Measurements from ENCODE around the gene LRRC74A.

The LRRC74A gene

DNA sequence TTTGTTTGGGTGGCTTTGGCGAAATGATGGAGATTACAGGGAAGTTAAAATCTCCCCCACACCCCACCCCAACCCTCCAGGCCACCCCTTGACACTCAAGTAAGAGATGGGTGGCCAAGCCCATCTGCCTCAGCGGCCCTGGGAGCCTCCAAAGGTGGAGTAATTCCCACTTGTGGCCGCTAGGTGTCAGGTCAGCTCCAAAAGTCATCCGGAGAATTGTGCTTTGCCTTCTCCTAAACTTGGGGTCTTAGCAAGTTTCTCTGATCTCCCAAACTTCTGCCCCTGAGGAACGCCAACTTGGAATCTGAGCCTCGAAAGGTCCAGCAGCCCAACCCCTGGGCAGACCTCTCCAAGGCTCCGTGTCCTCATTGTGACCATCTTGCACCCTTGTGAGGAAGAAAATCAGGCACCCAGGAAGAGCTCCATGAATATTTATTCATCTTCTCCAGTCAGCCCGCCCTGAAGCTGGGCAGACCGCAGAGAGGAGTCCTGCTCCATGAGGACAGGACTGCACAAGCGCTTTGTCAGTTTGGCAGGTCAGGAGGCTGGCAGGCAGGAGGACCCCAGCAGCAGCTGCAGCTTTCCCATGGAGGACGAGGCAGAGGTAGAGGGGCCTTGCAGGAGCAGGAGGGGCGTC, 46.7 kb downstream of the LRRC74A start:
- TF ChIP-seq, protein P1, sequence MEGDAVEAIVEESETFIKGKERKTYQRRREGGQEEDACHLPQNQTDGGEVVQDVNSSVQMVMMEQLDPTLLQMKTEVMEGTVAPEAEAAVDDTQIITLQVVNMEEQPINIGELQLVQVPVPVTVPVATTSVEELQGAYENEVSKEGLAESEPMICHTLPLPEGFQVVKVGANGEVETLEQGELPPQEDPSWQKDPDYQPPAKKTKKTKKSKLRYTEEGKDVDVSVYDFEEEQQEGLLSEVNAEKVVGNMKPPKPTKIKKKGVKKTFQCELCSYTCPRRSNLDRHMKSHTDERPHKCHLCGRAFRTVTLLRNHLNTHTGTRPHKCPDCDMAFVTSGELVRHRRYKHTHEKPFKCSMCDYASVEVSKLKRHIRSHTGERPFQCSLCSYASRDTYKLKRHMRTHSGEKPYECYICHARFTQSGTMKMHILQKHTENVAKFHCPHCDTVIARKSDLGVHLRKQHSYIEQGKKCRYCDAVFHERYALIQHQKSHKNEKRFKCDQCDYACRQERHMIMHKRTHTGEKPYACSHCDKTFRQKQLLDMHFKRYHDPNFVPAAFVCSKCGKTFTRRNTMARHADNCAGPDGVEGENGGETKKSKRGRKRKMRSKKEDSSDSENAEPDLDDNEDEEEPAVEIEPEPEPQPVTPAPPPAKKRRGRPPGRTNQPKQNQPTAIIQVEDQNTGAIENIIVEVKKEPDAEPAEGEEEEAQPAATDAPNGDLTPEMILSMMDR (IDR thresholded peaks at IDR 0.05): peak; percentile 76
- Histone ChIP-seq H3K27ac (no peak overlapping the region), H3K4me3 (no peak overlapping the region)
- no peak for DNase-seq (ENCODE audit: low spot score)

DNA sequence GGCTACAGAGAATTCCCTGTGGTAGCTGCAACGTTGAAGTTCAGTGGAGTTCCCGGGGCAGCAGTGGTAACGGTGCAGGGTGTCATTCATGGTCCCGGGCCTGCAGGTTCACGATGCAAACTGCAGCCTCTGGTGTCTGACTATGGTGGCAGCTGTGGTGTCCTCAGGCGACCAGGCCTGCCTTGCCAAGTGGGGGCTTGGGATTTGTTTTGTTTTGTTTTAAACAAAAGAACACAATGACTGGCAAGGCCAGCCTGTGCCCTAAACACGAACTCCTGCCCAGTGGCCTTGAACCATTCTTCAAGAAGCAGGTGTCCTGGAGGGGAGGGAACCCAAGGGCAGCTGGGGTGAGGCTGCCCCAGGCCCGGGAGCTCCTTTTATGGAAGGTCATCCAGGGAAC, 48.5 kb downstream of the LRRC74A start:
- TF ChIP-seq, protein P1 (IDR thresholded peaks at IDR 0.05): no peak
- Histone ChIP-seq H3K4me3 (no peak overlapping the region), H3K27ac (no peak overlapping the region)
- no peak for DNase-seq (ENCODE audit: low spot score)

DNA sequence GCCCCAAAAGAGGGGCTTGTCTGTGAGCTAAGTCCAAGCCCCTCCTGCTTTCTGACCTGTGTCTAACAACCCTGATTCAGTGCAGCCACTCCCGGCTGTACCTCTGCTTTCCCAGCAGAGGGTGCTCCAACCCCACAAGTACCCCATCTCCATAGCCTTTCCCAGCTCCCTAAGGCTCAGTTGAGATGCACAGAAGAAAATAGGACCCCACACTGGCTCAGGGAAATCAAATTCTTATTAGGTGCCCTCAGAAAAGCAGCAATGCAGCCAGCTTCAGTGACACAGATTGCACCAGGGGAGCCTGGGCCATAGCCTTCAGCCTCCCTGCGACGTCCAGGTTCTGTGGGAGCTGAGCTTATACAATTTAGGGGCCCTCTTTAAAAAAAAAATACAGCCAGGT, 49.9 kb downstream of the LRRC74A start:
- Histone ChIP-seq H3K4me3 (no peak overlapping the region), H3K27ac (no peak overlapping the region)
- DNase-seq (ENCODE audit: low spot score): no peak
- TF ChIP-seq, protein P1 (IDR thresholded peaks at IDR 0.05): peak; percentile 88

DNA sequence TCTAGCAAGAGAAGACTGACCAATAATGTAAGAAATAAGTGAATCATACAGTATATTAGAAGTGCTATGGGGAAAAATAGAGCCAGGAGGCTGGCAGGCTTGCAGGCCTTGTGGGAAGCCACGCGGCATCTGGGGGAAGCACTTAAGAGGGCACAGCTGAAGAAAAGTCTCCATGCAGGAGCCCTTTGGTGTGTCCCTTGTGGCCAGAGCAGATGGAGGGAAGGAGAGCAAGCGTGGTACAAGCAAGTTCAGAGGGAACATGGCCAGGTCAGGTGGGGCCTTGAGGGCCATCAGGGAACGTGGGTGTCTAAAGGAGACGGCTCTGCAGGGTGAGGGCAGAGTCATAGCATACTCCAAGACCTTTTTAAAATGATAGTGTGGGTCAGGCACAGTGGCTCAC, 51.7 kb downstream of the LRRC74A start:
- no peak overlapping the region for H3K4me3 ChIP-seq
- no peak overlapping the region for H3K27ac ChIP-seq
- TF ChIP-seq, protein P1 (IDR thresholded peaks at IDR 0.05): no peak
- no peak for DNase-seq (ENCODE audit: low spot score)

DNA sequence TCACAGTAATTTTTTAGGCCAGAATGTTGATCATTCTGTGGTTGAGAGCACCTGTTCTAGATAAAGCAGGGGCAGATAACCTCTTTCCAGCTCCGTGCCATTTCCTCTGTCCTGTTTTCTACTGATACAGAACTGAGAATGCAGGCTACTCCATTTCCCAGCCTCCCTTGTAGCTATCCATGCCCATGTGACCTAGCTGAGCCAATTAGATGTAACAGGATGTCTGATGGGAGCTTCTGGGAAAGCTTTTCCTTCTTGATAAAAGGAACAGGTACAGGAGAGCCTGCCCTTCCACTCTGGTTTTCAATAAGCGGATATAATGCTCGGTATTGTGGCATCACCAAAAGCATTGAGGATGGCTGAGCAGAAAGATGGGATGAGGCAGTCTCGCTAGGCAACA, 54.2 kb downstream of the LRRC74A start:
- TF ChIP-seq, protein P1 (IDR thresholded peaks at IDR 0.05): no peak

DNA sequence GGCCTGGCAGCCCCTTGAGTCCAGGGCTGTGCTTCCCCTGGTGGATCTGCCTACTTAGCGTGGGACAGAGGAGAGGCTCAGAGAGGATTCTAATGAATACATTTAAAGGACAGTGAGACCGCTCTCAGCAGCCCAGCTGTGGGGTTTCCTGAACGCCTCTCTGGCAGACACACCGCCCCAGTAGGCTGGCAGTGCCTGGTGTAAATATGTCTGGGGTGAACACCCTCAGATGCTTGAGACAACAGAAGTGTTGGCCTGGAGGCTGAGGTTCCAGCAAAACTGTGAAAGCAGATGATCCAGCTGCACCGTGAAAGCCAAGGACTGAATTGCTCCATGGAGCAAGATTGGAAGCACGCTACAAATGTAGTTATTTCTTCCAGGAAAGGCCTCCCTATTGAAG, 55.1 kb downstream of the LRRC74A start:
- Histone ChIP-seq H3K4me3 (no peak overlapping the region), H3K27ac (no peak overlapping the region)
- no peak for DNase-seq (ENCODE audit: low spot score)
- TF ChIP-seq, protein P1 (IDR thresholded peaks at IDR 0.05): no peak

More for the DNA sequence above, 54.2 kb downstream of the LRRC74A start:
- DNase-seq (ENCODE audit: low spot score): no peak
- Histone ChIP-seq H3K27ac (no peak overlapping the region), H3K4me3 (no peak overlapping the region)

DNA sequence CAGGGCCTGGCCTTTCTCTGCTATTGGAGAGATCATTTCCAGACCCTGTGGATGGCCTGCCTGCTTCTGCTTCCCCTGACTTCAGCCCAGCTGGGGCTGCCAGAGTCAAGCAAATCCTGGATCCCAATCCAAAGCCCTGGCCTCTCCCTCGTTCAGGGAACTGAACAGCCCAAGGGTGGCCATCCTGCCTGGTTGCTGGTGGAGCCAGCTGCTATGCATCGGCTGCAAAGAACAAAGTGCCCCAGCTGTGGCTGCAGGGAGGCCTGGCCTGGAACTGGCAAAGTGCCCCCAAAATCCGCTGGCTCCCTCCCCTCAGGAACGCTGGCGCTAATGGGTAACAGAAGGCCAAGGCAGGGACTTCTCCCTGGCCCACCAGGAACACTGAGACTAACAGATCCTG, 56.4 kb downstream of the LRRC74A start:
- Histone ChIP-seq H3K4me3 (no peak overlapping the region), H3K27ac (peak overlapping the region in 1 of 2 donors; percentile 11)
- TF ChIP-seq, protein P1 (IDR thresholded peaks at IDR 0.05): no peak
- no peak for DNase-seq (ENCODE audit: low spot score)

All from coronary artery (tissue), 2 donors.